B cell (primary cell): ENCODE measurements around the gene PANK3. TPM values are rescaled to one million over a fixed set of nuclear protein-coding genes. Genes with fewer than 3 reads are reported as not detected.

ENCODE experiments used
- ATAC-seq: fragments of 200-7000 bp; cut with Tn5 transposase; one replicate; pipeline ENCODE4 v1.10.0; 2021; ENCODE audit warnings: low read depth, mild to moderate bottlenecking, moderate number of reproducible peaks, moderate library complexity
- CTCF ChIA-PET: fragments of 350-600 bp; sonication (Branson Sonifier 250); formaldehyde crosslinking; loops from one replicate; lab custom pipeline; 2021; ENCODE audit warnings: antibody characterized with exemption, inconsistent platforms; lab: Charles Lee
- POLR2A ChIA-PET: fragments of 350-600 bp; sonication (Branson Sonifier 250); formaldehyde crosslinking; loops from one replicate; lab custom pipeline; 2021; ENCODE audit warnings: antibody characterized with exemption; lab: Charles Lee
- DNase-seq: peaks from one replicate; pipeline ENCODE4 v3.0.0; 2013
- H2AFZ ChIP-seq: 2 replicates; pipeline ENCODE4 v1.6.1; 2012; ENCODE audit warnings: mild to moderate bottlenecking, low read depth, low read length; ENCODE audit not compliant: insufficient read depth, poor library complexity, severe bottlenecking
- H3K27ac ChIP-seq, 2 donors: 1 replicate in 1 of 2; 2 replicates in 1 of 2; pipeline ENCODE4 v1.5.1; 2012 to 2013; ENCODE audit warnings: low read length in 2 of 2, mild to moderate bottlenecking in 2 of 2, moderate library complexity in 1 of 2
- H3K27me3 ChIP-seq, 4 experiments: fragments of 200-600 bp in 1 of 4; sonication (generic) in 1 of 4; replicated peaks in 1 of 4; 1 replicate in 2 of 4; 2 replicates in 2 of 4; pipeline versions ENCODE4 v1.6.1 to v1.7.0; 2013 to 2016; ENCODE audit warnings: low read length in 3 of 4, mild to moderate bottlenecking in 2 of 4, mixed read lengths in 1 of 4, moderate library complexity in 1 of 4; ENCODE audit not compliant: insufficient read depth in 4 of 4, control insufficient read depth in 3 of 4; ENCODE audit errors: control extremely low read depth in 1 of 4
- H3K36me3 ChIP-seq, 2 experiments: replicated peaks in 1 of 2; 1 replicate in 1 of 2; 2 replicates in 1 of 2; pipeline versions ENCODE4 v1.6.1 to v1.7.1; 2013; ENCODE audit warnings: low read length in 1 of 2; ENCODE audit not compliant: insufficient read depth in 2 of 2, control insufficient read depth in 1 of 2; ENCODE audit errors: control extremely low read depth in 1 of 2, extremely low read depth in 1 of 2
- H3K4me1 ChIP-seq, 2 donors: fragments of 200-600 bp in 1 of 2; sonication (generic) in 1 of 2; 1 replicate in 1 of 2; 2 replicates in 1 of 2; pipeline versions ENCODE4 v1.5.1 to v1.6.1; 2013 to 2017; ENCODE audit warnings: low read length in 2 of 2; ENCODE audit not compliant: control insufficient read depth in 2 of 2, insufficient read depth in 2 of 2
- H3K4me2 ChIP-seq: replicated peaks from 2 replicates; pipeline ENCODE3; 2012; ENCODE audit warnings: mild to moderate bottlenecking, low read depth, low read length; ENCODE audit not compliant: poor library complexity, severe bottlenecking
- H3K4me3 ChIP-seq, 5 experiments: fragments of 200-600 bp in 1 of 5; sonication (generic) in 1 of 5; 1 replicate in 3 of 5; 2 replicates in 2 of 5; pipeline versions ENCODE4 v1.5.1 to v1.7.0; 2011 to 2016; ENCODE audit warnings: low read length in 4 of 5, mild to moderate bottlenecking in 4 of 5, low read depth in 2 of 5, control low read depth in 1 of 5, moderate library complexity in 1 of 5; ENCODE audit not compliant: insufficient read depth in 1 of 5; ENCODE audit errors: control extremely low read depth in 1 of 5, extremely low read depth in 1 of 5
- H3K79me2 ChIP-seq: fragments of 200-600 bp; sonication (generic); one replicate; pipeline ENCODE4 v1.6.0; 2016; ENCODE audit warnings: low read length; ENCODE audit not compliant: control insufficient read depth, insufficient read depth
- H3K9ac ChIP-seq: fragments of 200-600 bp; sonication (generic); 2 replicates; pipeline ENCODE4 v1.6.1; 2017; ENCODE audit warnings: mild to moderate bottlenecking, low read length, moderate library complexity
- H3K9me3 ChIP-seq, 3 donors: one replicate each; pipeline versions ENCODE4 v1.6.1 to v1.7.1; 2013; ENCODE audit warnings: low read length in 2 of 3; ENCODE audit not compliant: control insufficient read depth in 2 of 3, insufficient read depth in 1 of 3; ENCODE audit errors: control extremely low read depth in 1 of 3
- H4K20me1 ChIP-seq: 2 replicates; pipeline ENCODE4 v1.6.0; 2012; ENCODE audit warnings: mild to moderate bottlenecking, low read length; ENCODE audit not compliant: insufficient read depth, control insufficient read depth, poor library complexity, severe bottlenecking
- H3K27ac Mint-ChIP-seq: one replicate; pipeline ENCODE4 v1.8.0; 2021; ENCODE audit warnings: mixed read lengths
- H3K27me3 Mint-ChIP-seq: one replicate; pipeline ENCODE4 v1.8.0; 2021; ENCODE audit warnings: mixed read lengths
- H3K4me1 Mint-ChIP-seq: one replicate; pipeline ENCODE4 v1.8.0; 2021; ENCODE audit warnings: mixed read lengths
- H3K4me3 Mint-ChIP-seq: one replicate; pipeline ENCODE4 v1.8.0; 2021; ENCODE audit warnings: mixed read lengths
- H3K9me3 Mint-ChIP-seq: one replicate; pipeline ENCODE4 v1.8.0; 2022; ENCODE audit warnings: mixed read lengths; ENCODE audit not compliant: insufficient read depth
- EZH2 ChIP-seq: IDR thresholded peaks from 2 replicates; pipeline ENCODE4 v1.6.1; 2012; ENCODE audit warnings: borderline replicate concordance, low read depth, mild to moderate bottlenecking, moderate library complexity, low read length; ENCODE audit not compliant: insufficient read depth, poor library complexity, severe bottlenecking
- WGBS: methylation state at CpG from one replicate; pipeline ENCODE4 v1.1.5; 2013; ENCODE audit warnings: missing lambda C conversion rate; ENCODE audit not compliant: insufficient coverage; 5-methylcytosine and 5-hydroxymethylcytosine counted together
- intact Hi-C: fragments of 100-400 bp; cut with micrococcal nuclease; formaldehyde crosslinking; loops from one replicate; pipeline ENCODE4 v1.10.0; 2022
- polyA plus RNA-seq: library from polyadenylated mRNA; depleted of rRNA; stranded (reverse); fragments of >200 nt; gene quantifications from 2 replicates; pipeline ENCODE4 v1.2.3, GENCODE V29; 2012
- total RNA-seq, 2 donors: library from RNA; stranded (reverse); fragments of 120-200 nt in 1 of 2; gene quantifications; 1 replicate in 1 of 2; 2 replicates in 1 of 2; pipeline versions ENCODE4 v1.2.3 to v1.2.4, GENCODE V29; 2013 to 2022
- TF ChIP-seq, protein P1 (sequence below): fragments of 200-600 bp; IDR thresholded peaks from one replicate; pipeline ENCODE4 v1.8.0; 2022; ENCODE audit warnings: antibody characterized with exemption, mild to moderate bottlenecking

The PANK3 gene
- total and polyA plus RNA-seq, 2 donors (not counting 1 experiment from before 2014, with no cell fraction given) = 6.3 to 61.8 TPM

DNA sequence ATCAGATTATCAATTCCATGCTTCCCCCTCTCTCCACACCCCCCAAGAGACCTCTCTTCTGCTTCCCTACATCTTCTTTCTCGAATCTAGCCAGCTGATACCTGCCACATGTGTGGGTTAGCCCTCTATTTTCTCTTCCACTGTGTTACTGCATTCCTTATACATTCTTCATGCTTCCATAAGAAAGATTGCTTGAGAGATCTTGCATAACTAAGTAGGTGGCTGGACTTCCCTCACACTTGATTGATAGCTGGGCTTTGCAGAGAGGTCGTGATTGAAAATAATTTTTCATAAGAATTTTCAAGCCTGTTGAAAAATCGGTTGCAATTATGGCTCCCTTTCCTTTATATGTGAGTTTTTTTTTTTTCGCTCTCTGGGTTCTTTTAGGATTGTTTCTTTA, 33.0 kb upstream of the PANK3 start:
- H3K27ac Mint-ChIP-seq = no peak overlapping the region
- no peak overlapping the region for H3K4me3 Mint-ChIP-seq
- no peak overlapping the region for H3K4me3 ChIP-seq
- peaks cover 4% of the 10 kb centered on the region for H3K4me1 Mint-ChIP-seq
- no peak overlapping the region for H2AFZ ChIP-seq
- H3K27me3 Mint-ChIP-seq = peaks cover 3% of the 10 kb centered on the region
- H3K79me2 ChIP-seq = no peaks in the 10 kb centered on the region
- intact Hi-C loops = no loop called here
- H3K9me3 Mint-ChIP-seq = no peaks in the 10 kb centered on the region
- H3K9ac ChIP-seq = no peak overlapping the region
- no peak overlapping the region for H3K4me2 ChIP-seq
- H3K36me3 ChIP-seq = no peaks in the 10 kb centered on the region
- no peak for DNase-seq
- WGBS = 100% methylated on average over 1 of the region's 4 CpGs
- H3K9me3 ChIP-seq = peaks cover 0 to 7% (median 0%) of the 10 kb centered on the region in 3 donors
- H3K27me3 ChIP-seq = no peaks in the 10 kb centered on the region
- ChIA-PET POLR2A (no interaction called here), CTCF (interaction anchor here (0.6 kb wide), 1 partner anchor 9 kb away, joined by 3 read pairs; no protein-coding TSS in a partner anchor)
- no peak for TF ChIP-seq EZH2
- TF ChIP-seq, protein P1, sequence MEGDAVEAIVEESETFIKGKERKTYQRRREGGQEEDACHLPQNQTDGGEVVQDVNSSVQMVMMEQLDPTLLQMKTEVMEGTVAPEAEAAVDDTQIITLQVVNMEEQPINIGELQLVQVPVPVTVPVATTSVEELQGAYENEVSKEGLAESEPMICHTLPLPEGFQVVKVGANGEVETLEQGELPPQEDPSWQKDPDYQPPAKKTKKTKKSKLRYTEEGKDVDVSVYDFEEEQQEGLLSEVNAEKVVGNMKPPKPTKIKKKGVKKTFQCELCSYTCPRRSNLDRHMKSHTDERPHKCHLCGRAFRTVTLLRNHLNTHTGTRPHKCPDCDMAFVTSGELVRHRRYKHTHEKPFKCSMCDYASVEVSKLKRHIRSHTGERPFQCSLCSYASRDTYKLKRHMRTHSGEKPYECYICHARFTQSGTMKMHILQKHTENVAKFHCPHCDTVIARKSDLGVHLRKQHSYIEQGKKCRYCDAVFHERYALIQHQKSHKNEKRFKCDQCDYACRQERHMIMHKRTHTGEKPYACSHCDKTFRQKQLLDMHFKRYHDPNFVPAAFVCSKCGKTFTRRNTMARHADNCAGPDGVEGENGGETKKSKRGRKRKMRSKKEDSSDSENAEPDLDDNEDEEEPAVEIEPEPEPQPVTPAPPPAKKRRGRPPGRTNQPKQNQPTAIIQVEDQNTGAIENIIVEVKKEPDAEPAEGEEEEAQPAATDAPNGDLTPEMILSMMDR = no peak
- no peak overlapping the region for H3K27ac ChIP-seq
- H4K20me1 ChIP-seq = no peaks in the 10 kb centered on the region
- ATAC-seq = no peak
- no peaks in the 10 kb centered on the region for H3K4me1 ChIP-seq

DNA sequence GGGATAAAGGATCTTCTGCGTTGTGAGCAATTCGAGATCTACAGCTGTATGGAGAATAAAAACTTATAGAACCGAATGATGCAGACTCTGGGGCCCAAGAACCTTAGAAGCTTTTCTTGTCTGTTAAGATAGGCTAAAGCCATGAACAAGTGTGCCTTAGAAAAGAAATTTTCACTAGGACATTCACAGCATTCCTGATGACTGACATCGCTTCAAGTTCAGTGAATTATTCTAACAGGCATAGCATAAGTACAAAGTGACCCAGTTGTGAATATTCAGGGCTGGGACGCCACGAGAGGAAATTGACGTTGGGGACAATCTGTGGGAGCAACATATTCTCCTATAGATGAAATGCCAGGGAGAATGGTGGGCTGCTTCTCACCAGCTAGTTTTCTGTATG, 32.0 kb upstream of the PANK3 start:
- H3K4me3 ChIP-seq = no peak overlapping the region
- TF ChIP-seq, protein P1 = no peak
- no peak for TF ChIP-seq EZH2
- Mint-ChIP-seq H3K4me3 (no peak overlapping the region), H3K27ac (no peak overlapping the region), H3K27me3 (peaks cover 5% of the 10 kb centered on the region), H3K9me3 (no peaks in the 10 kb centered on the region), H3K4me1 (peaks cover 4% of the 10 kb centered on the region)
- no peak overlapping the region for H3K9ac ChIP-seq
- H3K9me3 ChIP-seq = peaks cover 0 to 7% (median 0%) of the 10 kb centered on the region in 3 donors
- ChIA-PET POLR2A (no interaction called here), CTCF (no interaction called here)
- H3K36me3 ChIP-seq = no peaks in the 10 kb centered on the region
- DNase-seq (no peak), ATAC-seq (no peak)
- intact Hi-C loops = no loop called here
- 92% methylated on average over 4 of the region's 7 CpGs for WGBS
- H4K20me1 ChIP-seq = no peaks in the 10 kb centered on the region
- no peak overlapping the region for H2AFZ ChIP-seq
- no peaks in the 10 kb centered on the region for H3K79me2 ChIP-seq
- no peak overlapping the region for H3K4me2 ChIP-seq
- no peak overlapping the region for H3K27ac ChIP-seq
- H3K4me1 ChIP-seq = no peaks in the 10 kb centered on the region
- H3K27me3 ChIP-seq = no peaks in the 10 kb centered on the region
